Caco-2 (cell line): Measurements from ENCODE around the gene CCS. TPM values are rescaled to one million over a fixed set of nuclear protein-coding genes. Genes with fewer than 3 reads are reported as not detected.
"Not testable (repeated sequence)": the region's sequence is repeated elsewhere in the genome, so short reads cannot be mapped to it uniquely, and the experiment has no call there.

Source experiments
- BruUV-seq: library from RNA; stranded (reverse); fragments of 400-500 nt; replicated peaks from 2 replicates; lab custom pipeline; 2021; lab: Mats Ljungman, UMichigan
- CTCF ChIA-PET: fragments of 300-600 bp; sonication (Branson Sonifier 250); formaldehyde crosslinking; loops from one replicate; lab custom pipeline; 2022; ENCODE audit warnings: antibody characterized with exemption; lab: Charles Lee
- POLR2A ChIA-PET: fragments of 300-600 bp; sonication (Branson Sonifier 250); formaldehyde crosslinking; loops from one replicate; lab custom pipeline; 2022; ENCODE audit warnings: antibody characterized with exemption; lab: Charles Lee
- DNase-seq, 2 experiments: peaks; one replicate each; pipeline versions ENCODE4 v3.0.0 to v3.0.0-alpha.2; 2020 to 2022
- H3K27me3 ChIP-seq: replicated peaks from 2 replicates; pipeline ENCODE4 v1.6.0; 2011; ENCODE audit warnings: low read length; ENCODE audit not compliant: control insufficient read depth, insufficient read depth
- H3K36me3 ChIP-seq: 2 replicates; pipeline ENCODE4 v1.5.1; 2011; ENCODE audit warnings: low read length; ENCODE audit not compliant: control insufficient read depth, insufficient read depth
- H3K4me1 ChIP-seq: fragments of 250-450 bp; sonication (Bioruptor Pico); 2 replicates; pipeline ENCODE4 v1.5.1; 2020; ENCODE audit warnings: mild to moderate bottlenecking
- H3K4me3 ChIP-seq: 2 replicates; pipeline ENCODE4 v1.5.1; 2011; ENCODE audit warnings: low read depth, mild to moderate bottlenecking, control low read depth, low read length
- H3K9me3 ChIP-seq: fragments of 250-450 bp; sonication (Bioruptor Pico); 2 replicates; pipeline ENCODE4 v1.5.1; 2020; ENCODE audit warnings: mild to moderate bottlenecking, moderate library complexity
- H3K27ac Mint-ChIP-seq: one replicate; pipeline ENCODE4 v1.8.0; 2022; ENCODE audit warnings: mixed read lengths; ENCODE audit not compliant: unreplicated experiment
- H3K27me3 Mint-ChIP-seq: one replicate; pipeline ENCODE4 v1.8.0; 2022; ENCODE audit warnings: mixed read lengths; ENCODE audit not compliant: insufficient read depth, unreplicated experiment
- H3K36me3 Mint-ChIP-seq: one replicate; pipeline ENCODE4 v1.8.0; 2022; ENCODE audit warnings: mild to moderate bottlenecking, mixed read lengths; ENCODE audit not compliant: insufficient read depth, unreplicated experiment
- H3K4me1 Mint-ChIP-seq: one replicate; pipeline ENCODE4 v1.8.0; 2022; ENCODE audit warnings: low read depth, mixed read lengths; ENCODE audit not compliant: unreplicated experiment
- H3K4me3 Mint-ChIP-seq: one replicate; pipeline ENCODE4 v1.8.0; 2022; ENCODE audit warnings: mild to moderate bottlenecking, moderate library complexity, mixed read lengths; ENCODE audit not compliant: unreplicated experiment
- H3K9me3 Mint-ChIP-seq: one replicate; pipeline ENCODE4 v1.8.0; 2022; ENCODE audit warnings: mixed read lengths; ENCODE audit not compliant: unreplicated experiment
- intact Hi-C: fragments of 100-400 bp; cut with micrococcal nuclease; formaldehyde crosslinking; loops from one replicate; pipeline ENCODE4 v1.10.0; 2022; ENCODE audit not compliant: unreplicated experiment
- total RNA-seq: library from RNA; stranded (reverse); gene quantifications from 2 replicates; pipeline ENCODE4 v1.2.3, GENCODE V29; 2022
- TF ChIP-seq, protein P1 (sequence below), 2 experiments: fragments of 200-600 bp in 1 of 2; IDR thresholded peaks; 1 replicate in 1 of 2; 2 replicates in 1 of 2; pipeline versions ENCODE4 v1.5.1 to v1.8.0; 2011 to 2022; ENCODE audit warnings: antibody characterized with exemption in 1 of 2, control low read depth in 1 of 2, inconsistent platforms in 1 of 2, low read depth in 1 of 2, low read length in 1 of 2, mild to moderate bottlenecking in 1 of 2, moderate library complexity in 1 of 2; ENCODE audit not compliant: insufficient read depth in 1 of 2, severe bottlenecking in 1 of 2, unreplicated experiment in 1 of 2

CCS gene
- total RNA-seq, 1 experiment from 2014 or later: 52.9 TPM

DNA sequence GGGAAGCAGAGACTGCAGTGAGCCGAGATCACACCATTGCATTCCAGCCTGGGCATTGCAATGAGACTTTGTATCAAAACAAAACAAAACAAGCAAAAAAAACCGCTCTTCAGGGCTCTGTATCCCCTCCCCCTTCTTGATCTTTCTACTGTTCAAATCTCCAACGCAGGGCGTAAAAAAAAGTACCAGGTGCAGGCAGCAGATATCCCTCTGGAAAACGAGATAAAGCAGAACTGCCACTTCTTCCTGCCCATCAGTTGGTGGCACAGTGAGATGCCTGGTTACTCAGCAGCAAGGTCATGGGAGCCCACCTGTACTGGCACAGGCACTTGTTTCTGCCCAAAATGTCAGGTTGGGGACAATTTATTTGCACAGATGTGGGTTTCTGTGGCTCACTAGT is 11.2 kb downstream of the CCS start:
- H3K36me3 ChIP-seq: 0 out of 2 replicates have a peak, but pooled peaks cover 1% of the 10 kb centered on the region
- no peak for DNase-seq
- H3K27me3 ChIP-seq: no peaks in the 10 kb centered on the region
- H3K36me3 Mint-ChIP-seq: peaks cover 29% of the 10 kb centered on the region
- no peaks in the 10 kb centered on the region for H3K4me1 Mint-ChIP-seq
- no peak overlapping the region for H3K4me3 ChIP-seq
- no peaks in the 10 kb centered on the region for H3K4me1 ChIP-seq
- no peaks in the 10 kb centered on the region for H3K27me3 Mint-ChIP-seq
- no TSS peak for BruUV-seq
- no peaks in the 10 kb centered on the region for H3K9me3 Mint-ChIP-seq
- ChIA-PET CTCF (interaction anchor here (0.8 kb wide), 1 partner anchor 56 kb away, joined by 4 read pairs; no protein-coding TSS in a partner anchor), POLR2A (no interaction called here)
- H3K27ac Mint-ChIP-seq: no peak overlapping the region
- H3K4me3 Mint-ChIP-seq: no peak overlapping the region
- intact Hi-C loops: no loop called here
- TF ChIP-seq, protein P1, sequence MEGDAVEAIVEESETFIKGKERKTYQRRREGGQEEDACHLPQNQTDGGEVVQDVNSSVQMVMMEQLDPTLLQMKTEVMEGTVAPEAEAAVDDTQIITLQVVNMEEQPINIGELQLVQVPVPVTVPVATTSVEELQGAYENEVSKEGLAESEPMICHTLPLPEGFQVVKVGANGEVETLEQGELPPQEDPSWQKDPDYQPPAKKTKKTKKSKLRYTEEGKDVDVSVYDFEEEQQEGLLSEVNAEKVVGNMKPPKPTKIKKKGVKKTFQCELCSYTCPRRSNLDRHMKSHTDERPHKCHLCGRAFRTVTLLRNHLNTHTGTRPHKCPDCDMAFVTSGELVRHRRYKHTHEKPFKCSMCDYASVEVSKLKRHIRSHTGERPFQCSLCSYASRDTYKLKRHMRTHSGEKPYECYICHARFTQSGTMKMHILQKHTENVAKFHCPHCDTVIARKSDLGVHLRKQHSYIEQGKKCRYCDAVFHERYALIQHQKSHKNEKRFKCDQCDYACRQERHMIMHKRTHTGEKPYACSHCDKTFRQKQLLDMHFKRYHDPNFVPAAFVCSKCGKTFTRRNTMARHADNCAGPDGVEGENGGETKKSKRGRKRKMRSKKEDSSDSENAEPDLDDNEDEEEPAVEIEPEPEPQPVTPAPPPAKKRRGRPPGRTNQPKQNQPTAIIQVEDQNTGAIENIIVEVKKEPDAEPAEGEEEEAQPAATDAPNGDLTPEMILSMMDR (IDR thresholded peaks at IDR 0.05; ENCODE audit: insufficient read depth in 1 of 2, low read depth in 1 of 2, low read length in 1 of 2, severe bottlenecking in 1 of 2, unreplicated experiment in 1 of 2): no peak
- no peaks in the 10 kb centered on the region for H3K9me3 ChIP-seq

DNA sequence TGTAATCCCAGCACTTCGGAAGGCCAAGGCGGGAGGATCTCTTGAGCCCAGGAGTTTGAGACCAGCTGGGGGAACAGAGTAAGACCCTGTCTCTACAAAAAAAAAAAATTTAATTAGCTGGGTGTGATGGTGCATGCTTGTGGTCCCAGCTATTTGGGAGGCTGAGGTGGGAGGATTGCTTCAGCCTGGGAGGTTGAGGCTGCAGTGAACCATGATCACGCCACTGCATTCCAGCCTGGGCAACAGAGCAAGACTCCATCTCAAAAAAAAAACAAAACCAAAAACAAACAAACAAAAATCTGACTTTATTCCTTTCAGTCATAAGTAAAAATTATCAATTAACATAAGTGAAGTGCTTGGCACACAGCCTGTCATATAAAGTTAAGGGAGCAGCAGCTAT is 13.6 kb downstream of the CCS start:
- H3K36me3 ChIP-seq, H3K9me3 Mint-ChIP-seq, BruUV-seq, H3K4me1 Mint-ChIP-seq, H3K9me3 ChIP-seq, DNase-seq, H3K27me3 ChIP-seq, H3K4me1 ChIP-seq, H3K4me3 Mint-ChIP-seq, H3K27ac Mint-ChIP-seq, intact Hi-C loops, H3K4me3 ChIP-seq, H3K27me3 Mint-ChIP-seq: not testable (repeated sequence)
- ChIA-PET CTCF (interaction anchor here (1.7 kb wide), 1 partner anchor 14 kb away, joined by 6 read pairs; the partner anchor contains the start of genes CCDC87 and CCS), POLR2A (interaction anchor here (0.7 to 1.3 kb wide), 2 partner anchors 9 to 72 kb away, joined by 3 to 5 read pairs; no protein-coding TSS in a partner anchor)
- peaks cover 20% of the 10 kb centered on the region for H3K36me3 Mint-ChIP-seq

DNA sequence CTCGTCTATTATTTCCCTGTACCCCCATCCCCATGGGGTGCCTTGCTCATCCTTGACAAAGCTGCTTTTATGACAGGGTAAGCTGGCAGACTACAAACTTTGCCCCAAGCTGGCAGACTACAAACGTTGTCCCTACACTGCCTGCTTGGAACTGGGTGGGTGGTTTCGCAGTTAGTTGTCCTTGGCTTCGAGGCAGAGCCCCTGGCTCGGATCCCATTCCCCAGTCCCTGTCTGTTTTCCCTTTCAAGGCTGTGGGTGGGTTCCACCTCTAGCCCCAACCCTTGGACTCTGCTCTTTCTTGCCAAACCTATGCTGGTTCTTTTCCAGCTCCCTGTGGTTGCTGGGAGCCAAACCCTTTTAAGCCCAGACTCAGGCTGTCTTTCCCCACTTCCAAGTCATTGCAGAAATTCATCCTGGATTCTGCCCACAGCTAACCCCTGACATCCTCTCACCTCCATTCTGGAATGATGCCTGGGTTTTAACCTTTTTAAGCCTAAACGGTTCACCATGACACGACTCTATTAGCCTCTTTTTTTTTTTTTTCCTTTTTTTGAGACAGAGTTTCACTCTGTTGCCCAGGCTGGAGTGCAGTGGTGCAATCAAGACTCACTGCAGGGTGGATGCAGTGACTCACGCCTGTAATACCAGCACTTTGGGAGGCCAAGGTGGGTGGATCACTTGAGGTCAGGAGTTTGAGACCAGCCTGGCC is 14.3 kb downstream of the CCS start:
- no peaks in the 10 kb centered on the region for H3K9me3 ChIP-seq
- H3K4me3 Mint-ChIP-seq: no peak overlapping the region
- H3K27me3 Mint-ChIP-seq: no peaks in the 10 kb centered on the region
- H3K4me1 Mint-ChIP-seq: no peaks in the 10 kb centered on the region
- intact Hi-C loops: no loop called here
- H3K36me3 ChIP-seq: 0 out of 2 replicates have a peak, but pooled peaks cover 1% of the 10 kb centered on the region
- H3K4me1 ChIP-seq: no peaks in the 10 kb centered on the region
- no peak for DNase-seq
- no peaks in the 10 kb centered on the region for H3K9me3 Mint-ChIP-seq
- TF ChIP-seq, protein P1 (IDR thresholded peaks at IDR 0.05; ENCODE audit: insufficient read depth in 1 of 2, low read depth in 1 of 2, low read length in 1 of 2, severe bottlenecking in 1 of 2, unreplicated experiment in 1 of 2): no peak
- no peak overlapping the region for H3K27ac Mint-ChIP-seq
- no peaks in the 10 kb centered on the region for H3K27me3 ChIP-seq
- ChIA-PET CTCF (interaction anchor here (1.0 to 1.7 kb wide), 2 partner anchors 9 to 15 kb away, joined by 4 to 6 read pairs; partner anchors contain the start of genes CCDC87, CCS and RBM14), POLR2A (interaction anchor here (0.7 kb wide), 1 partner anchor 72 kb away, joined by 3 read pairs; no protein-coding TSS in a partner anchor)
- BruUV-seq: no TSS peak
- H3K36me3 Mint-ChIP-seq: peaks cover 14% of the 10 kb centered on the region
- H3K4me3 ChIP-seq: no peak overlapping the region
